HL-60 (cell line): Measurements from ENCODE around the gene ADAM22.

ENCODE experiments used
- CTCF ChIP-seq: IDR thresholded peaks from one replicate; pipeline ENCODE4 v1.5.1; 2011; ENCODE audit warnings: low read length, control low read depth, inconsistent platforms; ENCODE audit not compliant: insufficient read depth
- POLR2AphosphoS5 ChIP-seq: IDR thresholded peaks from 2 replicates; pipeline ENCODE4 v1.6.1; 2012; ENCODE audit warnings: low read depth

- no peak for TF ChIP-seq CTCF
- no peak for TF ChIP-seq POLR2AphosphoS5
Measured at GRCh38 chr7:87895363-87895762, 38.7 kb upstream of the ADAM22 start.
